HUES48 (cell line): Measurements from ENCODE around the gene WT1.

ENCODE experiments used
- H3K27ac ChIP-seq: one replicate; pipeline ENCODE4 v1.7.0; 2013; ENCODE audit warnings: low read depth, low read length, inconsistent platforms
- H3K27me3 ChIP-seq: 2 replicates; pipeline ENCODE4 v1.6.1; 2013; ENCODE audit warnings: mild to moderate bottlenecking, low read length; ENCODE audit not compliant: control insufficient read depth, insufficient read depth
- H3K36me3 ChIP-seq: 2 replicates; pipeline ENCODE4 v1.6.1; 2013; ENCODE audit warnings: low read length; ENCODE audit not compliant: control insufficient read depth, insufficient read depth
- H3K4me1 ChIP-seq: 2 replicates; pipeline ENCODE4 v1.6.1; 2013; ENCODE audit warnings: mild to moderate bottlenecking, low read length; ENCODE audit not compliant: control insufficient read depth, insufficient read depth
- H3K4me3 ChIP-seq: 2 replicates; pipeline ENCODE4 v1.5.1; 2013; ENCODE audit warnings: mild to moderate bottlenecking, low read depth, low read length
- H3K9ac ChIP-seq: 2 replicates; pipeline ENCODE4 v1.6.1; 2013; ENCODE audit warnings: mild to moderate bottlenecking, low read depth, low read length, moderate library complexity
- H3K9me3 ChIP-seq: 2 replicates; pipeline ENCODE4 v1.6.1; 2013; ENCODE audit warnings: low read length; ENCODE audit not compliant: control insufficient read depth, insufficient read depth

The WT1 gene

DNA sequence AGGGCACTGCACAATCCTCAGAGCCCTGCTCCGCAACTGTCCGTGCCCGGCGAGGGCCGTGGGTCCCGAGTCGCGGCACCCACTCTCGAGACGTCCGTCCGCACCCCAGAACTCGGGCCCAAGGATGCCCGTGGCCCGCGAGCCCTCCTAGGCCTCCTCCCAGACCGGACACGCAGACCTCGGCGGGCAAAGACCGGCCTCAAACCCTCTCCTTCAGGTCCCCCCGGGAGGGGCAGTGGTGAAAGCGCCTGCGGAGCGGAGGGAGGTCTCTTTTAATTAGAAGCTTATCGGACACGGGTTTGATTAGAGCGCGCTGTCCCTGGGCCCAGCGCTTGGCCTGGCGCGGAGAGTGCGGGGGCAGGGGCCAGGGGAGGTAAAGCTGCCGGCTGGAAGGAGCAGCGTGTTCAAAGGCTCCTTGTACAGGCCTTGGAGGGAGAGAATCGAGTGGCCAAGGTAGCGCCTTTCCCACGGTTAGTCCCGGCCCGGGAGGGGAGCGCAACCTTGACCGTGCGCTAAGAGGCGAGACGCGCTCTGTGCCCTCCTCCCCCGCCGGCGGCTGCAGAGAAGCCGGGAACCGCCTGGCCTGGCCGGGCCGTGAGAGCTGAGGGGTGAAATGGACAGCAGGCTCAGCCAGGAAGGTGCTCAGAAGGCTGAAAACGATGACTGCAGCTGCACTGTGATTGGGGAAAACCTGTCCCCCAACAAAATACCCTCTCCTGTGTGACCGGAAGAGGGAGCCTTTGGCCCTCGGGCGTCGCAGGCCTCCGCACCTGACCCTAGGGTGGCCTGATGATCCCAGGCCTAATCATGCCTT lies 4.6 kb downstream of the WT1 start:
- peak overlapping the region; percentile 58 for H3K4me3 ChIP-seq
- H3K4me1 ChIP-seq: peaks cover 30% of the 10 kb centered on the region
- H3K27me3 ChIP-seq: peaks cover 100% of the 10 kb centered on the region
- no peak overlapping the region for H3K27ac ChIP-seq
- H3K9me3 ChIP-seq: no peaks in the 10 kb centered on the region
- H3K36me3 ChIP-seq: no peaks in the 10 kb centered on the region
- no peak overlapping the region for H3K9ac ChIP-seq

DNA sequence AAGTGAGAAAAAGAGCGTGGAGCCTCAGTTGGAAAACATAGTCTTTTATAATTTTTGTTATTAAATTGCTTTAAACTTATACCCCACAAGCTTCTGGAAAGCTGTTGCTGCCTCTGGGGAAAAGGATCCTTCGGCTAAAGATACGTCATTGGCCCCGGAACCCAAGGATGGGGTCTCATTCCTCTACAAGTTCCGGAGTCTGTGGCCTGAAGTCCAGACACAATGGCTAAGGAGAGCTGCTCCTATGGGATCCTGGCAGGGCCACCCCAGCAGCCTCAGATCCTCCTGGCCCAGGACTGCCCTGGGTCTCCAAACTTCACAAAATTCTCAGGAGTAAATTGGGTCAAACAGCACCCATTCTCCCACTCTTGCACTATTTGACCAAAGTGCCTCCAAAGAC lies 5.9 kb downstream of the WT1 start:
- peaks cover 100% of the 10 kb centered on the region for H3K27me3 ChIP-seq
- H3K4me3 ChIP-seq: no peak overlapping the region
- no peaks in the 10 kb centered on the region for H3K36me3 ChIP-seq
- H3K4me1 ChIP-seq: peaks cover 29% of the 10 kb centered on the region
- H3K27ac ChIP-seq: no peak overlapping the region
- H3K9me3 ChIP-seq: no peaks in the 10 kb centered on the region
- no peak overlapping the region for H3K9ac ChIP-seq

GRCh38 chr11:32428665-32429303 lies 6.6 kb downstream of the WT1 start:
- H3K4me3 ChIP-seq: no peak overlapping the region
- peaks cover 25% of the 10 kb centered on the region for H3K4me1 ChIP-seq
- H3K27ac ChIP-seq: no peak overlapping the region
- H3K36me3 ChIP-seq: no peaks in the 10 kb centered on the region
- H3K9ac ChIP-seq: no peak overlapping the region
- peaks cover 98% of the 10 kb centered on the region for H3K27me3 ChIP-seq
- no peaks in the 10 kb centered on the region for H3K9me3 ChIP-seq

GRCh38 chr11:32427935-32428664 lies 7.2 kb downstream of the WT1 start:
- H3K27me3 ChIP-seq: peaks cover 96% of the 10 kb centered on the region
- no peak overlapping the region for H3K9ac ChIP-seq
- peak overlapping the region; percentile 28; the same call in 1 of the 2 replicates for H3K4me3 ChIP-seq
- no peaks in the 10 kb centered on the region for H3K36me3 ChIP-seq
- H3K9me3 ChIP-seq: no peaks in the 10 kb centered on the region
- H3K27ac ChIP-seq: no peak overlapping the region
- H3K4me1 ChIP-seq: peaks cover 22% of the 10 kb centered on the region

- H3K27ac ChIP-seq: no peak overlapping the region
- no peaks in the 10 kb centered on the region for H3K36me3 ChIP-seq
- peaks cover 20% of the 10 kb centered on the region for H3K4me1 ChIP-seq
- no peak overlapping the region for H3K9ac ChIP-seq
- peaks cover 96% of the 10 kb centered on the region for H3K27me3 ChIP-seq
- H3K4me3 ChIP-seq: peak overlapping the region; percentile 55; the same call in 1 of the 2 replicates
- H3K9me3 ChIP-seq: no peaks in the 10 kb centered on the region
Measured at GRCh38 chr11:32427616-32427934, 7.8 kb downstream of the WT1 start.

DNA sequence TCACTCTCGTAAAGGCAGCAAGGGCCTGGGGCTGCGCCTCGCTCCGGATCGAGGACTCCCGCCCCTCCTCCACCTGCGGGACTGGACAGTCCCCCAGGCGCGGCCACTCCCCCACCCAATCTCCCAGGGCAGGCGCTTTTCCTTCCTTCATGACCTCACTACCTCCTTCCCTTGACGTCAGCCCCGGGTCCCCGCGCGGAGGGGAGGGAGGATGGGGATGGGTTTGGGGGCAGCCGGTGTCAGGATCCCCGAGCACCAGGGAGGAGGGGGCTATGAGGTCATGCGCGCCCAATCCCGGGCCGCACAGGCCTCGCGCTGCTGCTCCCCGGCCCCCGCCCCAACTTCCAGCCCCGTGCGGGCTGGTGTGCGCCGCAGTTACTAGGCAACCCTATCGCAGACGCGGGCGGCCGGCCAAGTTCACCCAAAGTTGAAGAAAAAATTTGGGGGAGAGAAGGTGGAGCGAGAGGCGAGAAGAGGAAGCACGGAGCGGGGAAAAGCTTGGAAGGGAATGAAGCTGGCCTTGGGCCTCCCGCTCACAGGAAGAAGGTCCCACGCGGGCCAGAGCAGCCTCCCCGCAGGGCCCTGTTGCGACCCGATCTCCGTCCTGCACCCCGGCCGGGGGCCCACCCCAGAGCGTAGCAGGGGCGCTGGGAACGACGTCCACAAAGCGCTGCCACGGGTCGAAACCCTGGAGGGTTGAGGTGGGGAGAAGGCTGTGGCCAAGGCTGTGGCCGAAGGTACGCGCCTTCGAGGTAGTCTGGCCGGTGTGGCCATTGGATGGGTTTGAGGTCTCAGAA lies 8.3 kb downstream of the WT1 start:
- Histone ChIP-seq H3K4me1 (peaks cover 20% of the 10 kb centered on the region), H3K36me3 (no peaks in the 10 kb centered on the region), H3K9ac (no peak overlapping the region), H3K4me3 (peak overlapping the region; percentile 55), H3K27me3 (peaks cover 95% of the 10 kb centered on the region), H3K27ac (no peak overlapping the region), H3K9me3 (no peaks in the 10 kb centered on the region)

DNA sequence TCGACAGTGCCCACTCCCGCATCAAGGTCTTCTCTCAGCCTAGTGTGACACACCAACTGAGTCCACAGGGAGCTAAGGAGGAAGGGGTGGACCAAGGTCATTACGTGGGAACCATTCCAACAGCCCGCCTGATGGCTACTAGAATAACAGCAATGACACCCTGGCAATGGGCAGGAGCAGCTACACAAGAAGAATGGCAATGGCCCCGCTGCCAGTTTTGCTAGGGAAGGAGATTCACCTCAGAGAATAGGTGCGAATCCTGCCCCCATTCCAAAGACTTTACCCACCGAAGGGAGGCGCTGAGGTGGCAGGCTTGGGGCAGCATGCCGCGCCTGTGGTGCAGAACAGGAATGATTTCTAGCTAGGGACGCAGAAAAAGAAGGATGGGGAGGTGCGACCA lies 9.1 kb downstream of the WT1 start:
- H3K4me1 ChIP-seq: peaks cover 20% of the 10 kb centered on the region
- H3K9me3 ChIP-seq: no peaks in the 10 kb centered on the region
- no peak overlapping the region for H3K27ac ChIP-seq
- peak overlapping the region; percentile 55 for H3K4me3 ChIP-seq
- peaks cover 89% of the 10 kb centered on the region for H3K27me3 ChIP-seq
- no peak overlapping the region for H3K9ac ChIP-seq
- H3K36me3 ChIP-seq: no peaks in the 10 kb centered on the region

GRCh38 chr11:32425761-32426160 lies 9.6 kb downstream of the WT1 start:
- Histone ChIP-seq H3K4me1 (peaks cover 19% of the 10 kb centered on the region), H3K27ac (no peak overlapping the region), H3K27me3 (peaks cover 87% of the 10 kb centered on the region), H3K9me3 (no peaks in the 10 kb centered on the region), H3K9ac (no peak overlapping the region), H3K36me3 (no peaks in the 10 kb centered on the region), H3K4me3 (peak overlapping the region; percentile 55; the same call in 1 of the 2 replicates)

GRCh38 chr11:32422545-32422944 lies 12.8 kb downstream of the WT1 start:
- peaks cover 30% of the 10 kb centered on the region for H3K4me1 ChIP-seq
- no peaks in the 10 kb centered on the region for H3K9me3 ChIP-seq
- no peak overlapping the region for H3K4me3 ChIP-seq
- H3K36me3 ChIP-seq: no peaks in the 10 kb centered on the region
- H3K9ac ChIP-seq: no peak overlapping the region
- H3K27ac ChIP-seq: no peak overlapping the region
- H3K27me3 ChIP-seq: peaks cover 57% of the 10 kb centered on the region

GRCh38 chr11:32421992-32422391 lies 13.3 kb downstream of the WT1 start:
- Histone ChIP-seq H3K27ac (no peak overlapping the region), H3K9me3 (no peaks in the 10 kb centered on the region), H3K4me1 (peaks cover 24% of the 10 kb centered on the region), H3K9ac (no peak overlapping the region), H3K27me3 (peaks cover 52% of the 10 kb centered on the region), H3K36me3 (no peaks in the 10 kb centered on the region), H3K4me3 (no peak overlapping the region)
